ENCODE measurements around the gene MPI. TPM values are rescaled to one million over a fixed set of nuclear protein-coding genes. Genes with fewer than 3 reads are reported as not detected.
A peak's percentile ranks its signal among the peaks of the same experiment; 100 is the strongest.

Gene MPI
- total and polyA plus RNA-seq, 4 donors: 21.3 to 31.1 (median 26.2) TPM

DNA sequence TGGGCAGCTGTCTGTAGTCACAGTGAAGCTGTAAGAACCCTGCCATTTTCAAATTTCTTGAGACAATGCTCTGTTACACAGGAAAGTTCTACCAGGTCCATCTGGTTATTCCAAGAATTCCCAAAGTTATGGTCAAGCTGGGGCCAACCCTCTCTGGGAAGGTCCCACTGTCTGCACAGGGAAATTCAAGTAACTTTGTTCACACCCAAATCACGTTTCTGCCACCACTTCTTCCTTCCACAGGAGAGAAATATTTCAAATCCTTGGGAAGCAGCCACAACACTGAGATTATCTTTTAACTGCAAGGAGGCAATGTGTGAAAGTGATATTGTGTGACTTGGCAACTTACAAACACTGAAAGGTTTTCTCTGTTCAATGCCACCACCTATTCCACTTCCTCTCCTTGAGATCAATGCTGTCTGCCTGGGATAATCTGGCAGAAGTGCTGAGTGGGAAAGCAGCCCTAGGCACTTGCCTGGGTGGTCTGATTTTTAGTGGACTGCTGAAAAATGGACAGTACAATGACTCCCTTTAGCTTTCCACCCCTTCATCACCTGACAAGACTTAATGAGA is 22.3 kb upstream of the MPI start:
- Histone ChIP-seq H3K27ac (ENCODE audit: low read depth in 1 of 2, low read length in 2 of 2) (no peak overlapping the region), H3K4me3 (ENCODE audit: low read length in 2 of 2) (no peak overlapping the region), H3K27me3 (ENCODE audit: control insufficient read depth in 1 of 2, insufficient read depth in 2 of 2, low read length in 1 of 2) (no peaks in the 10 kb centered on the region), H3K9me3 (ENCODE audit: control insufficient read depth, low read length) (no peaks in the 10 kb centered on the region), H3K36me3 (ENCODE audit: control insufficient read depth in 1 of 2, insufficient read depth in 2 of 2, low read length in 1 of 2) (no peaks in the 10 kb centered on the region), H3K4me1 (ENCODE audit: control insufficient read depth in 1 of 2, insufficient read depth in 2 of 2, low read length in 2 of 2) (peaks cover 0 to 2% of the 10 kb centered on the region in 2 donors)
- no peak for ATAC-seq (ENCODE audit: low FRiP score)
- 33 to 45% methylated on average over 1 of the region's 1 CpG for WGBS, 2 donors
- intact Hi-C loops (cut with DNase I): no loop called here
- no peak for DNase-seq

DNA sequence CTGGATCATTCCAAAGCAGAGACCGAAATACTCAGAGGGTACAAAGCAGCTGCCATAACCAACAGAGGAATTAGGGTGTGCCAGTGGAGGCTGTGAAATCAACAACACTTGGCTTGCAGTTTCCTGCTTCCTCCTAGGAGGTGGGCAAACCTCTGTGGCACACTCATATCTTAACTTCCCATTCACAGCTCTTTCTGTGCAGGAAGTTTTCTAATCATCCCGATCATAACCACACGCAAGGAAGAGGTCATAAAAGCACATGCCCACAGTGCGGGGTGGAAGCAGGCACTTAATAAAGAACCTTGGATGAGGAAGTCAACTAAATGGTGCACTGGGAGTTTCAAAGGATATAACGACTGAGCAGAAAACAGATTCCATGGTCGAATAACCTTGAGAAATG is 21.8 kb upstream of the MPI start:
- H3K36me3 ChIP-seq (ENCODE audit: control insufficient read depth in 1 of 2, insufficient read depth in 2 of 2, low read length in 1 of 2): no peaks in the 10 kb centered on the region
- H3K27ac ChIP-seq (ENCODE audit: low read depth in 1 of 2, low read length in 2 of 2): no peak overlapping the region
- 82 to 84% methylated on average over 6 of the region's 6 CpGs for WGBS, 2 donors
- no peaks in the 10 kb centered on the region for H3K9me3 ChIP-seq (ENCODE audit: control insufficient read depth, low read length)
- peaks cover 0 to 2% of the 10 kb centered on the region in 2 donors for H3K4me1 ChIP-seq (ENCODE audit: control insufficient read depth in 1 of 2, insufficient read depth in 2 of 2, low read length in 2 of 2)
- H3K27me3 ChIP-seq (ENCODE audit: control insufficient read depth in 1 of 2, insufficient read depth in 2 of 2, low read length in 1 of 2): no peaks in the 10 kb centered on the region
- no peak overlapping the region for H3K4me3 ChIP-seq (ENCODE audit: low read length in 2 of 2)
- intact Hi-C loops (cut with DNase I): no loop called here
- DNase-seq (no peak), ATAC-seq (ENCODE audit: low FRiP score) (no peak)

DNA sequence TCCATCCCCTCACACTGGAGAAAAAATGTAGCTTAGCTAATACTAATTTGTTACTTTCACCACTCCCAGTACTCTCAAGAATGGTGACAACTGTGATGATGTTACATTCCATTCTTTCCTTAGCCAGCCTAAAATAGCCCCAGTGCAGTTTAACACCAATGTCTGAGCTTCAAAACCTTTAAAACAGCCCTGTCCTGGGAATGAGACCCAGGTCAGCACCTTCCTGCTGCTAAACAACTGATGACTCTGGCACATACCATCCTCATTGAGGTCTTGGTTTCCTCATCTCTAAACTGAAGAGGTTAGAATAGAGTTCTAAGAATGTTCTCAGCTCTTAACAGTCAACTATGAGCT is 20.5 kb upstream of the MPI start:
- DNase-seq: no peak
- Histone ChIP-seq H3K9me3 (ENCODE audit: control insufficient read depth, low read length) (no peaks in the 10 kb centered on the region), H3K36me3 (ENCODE audit: control insufficient read depth in 1 of 2, insufficient read depth in 2 of 2, low read length in 1 of 2) (no peaks in the 10 kb centered on the region), H3K27me3 (ENCODE audit: control insufficient read depth in 1 of 2, insufficient read depth in 2 of 2, low read length in 1 of 2) (no peaks in the 10 kb centered on the region), H3K4me3 (ENCODE audit: low read length in 2 of 2) (no peak overlapping the region), H3K27ac (ENCODE audit: low read depth in 1 of 2, low read length in 2 of 2) (peak overlapping the region in 1 of 2 donors; percentile 20), H3K4me1 (ENCODE audit: control insufficient read depth in 1 of 2, insufficient read depth in 2 of 2, low read length in 2 of 2) (peaks cover 0 to 2% of the 10 kb centered on the region in 2 donors)
- ATAC-seq (ENCODE audit: low FRiP score): no peak
- intact Hi-C loops (cut with DNase I): no loop called here

DNA sequence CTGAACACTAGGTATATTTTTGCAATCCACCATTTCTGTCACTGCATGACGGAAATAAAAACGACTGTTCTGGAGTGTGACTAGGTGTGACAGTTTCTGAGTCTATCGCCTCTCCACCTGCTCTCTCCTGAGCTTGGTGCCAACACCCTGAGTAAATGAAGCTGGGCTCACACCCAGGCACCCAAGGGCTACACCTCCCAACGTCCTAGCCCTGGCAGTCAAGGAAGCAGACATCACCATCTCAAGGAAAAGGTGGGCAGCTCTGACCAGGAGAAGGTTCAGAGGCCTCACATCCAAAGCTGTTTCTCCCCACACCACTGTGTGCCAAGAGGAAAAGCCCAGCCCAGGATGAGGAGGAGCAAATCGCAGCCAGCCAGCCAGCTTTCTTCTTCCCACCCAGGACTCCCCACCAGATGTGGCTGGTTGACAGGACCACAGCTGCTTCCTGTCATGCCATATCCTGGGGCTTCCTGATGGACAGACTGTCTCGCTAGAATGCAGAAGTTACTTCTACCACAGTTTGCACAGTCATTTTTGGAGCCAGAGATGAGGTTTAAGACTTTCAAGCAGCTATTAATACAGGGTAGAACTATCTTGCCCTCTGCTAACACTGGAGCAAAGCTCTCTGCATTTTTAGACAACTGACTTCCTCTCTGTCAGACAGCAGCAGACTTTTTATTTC is 20.0 kb upstream of the MPI start:
- Histone ChIP-seq H3K36me3 (ENCODE audit: control insufficient read depth in 1 of 2, insufficient read depth in 2 of 2, low read length in 1 of 2) (no peaks in the 10 kb centered on the region), H3K4me3 (ENCODE audit: low read length in 2 of 2) (no peak overlapping the region), H3K27me3 (ENCODE audit: control insufficient read depth in 1 of 2, insufficient read depth in 2 of 2, low read length in 1 of 2) (no peaks in the 10 kb centered on the region), H3K9me3 (ENCODE audit: control insufficient read depth, low read length) (no peaks in the 10 kb centered on the region), H3K27ac (ENCODE audit: low read depth in 1 of 2, low read length in 2 of 2) (peak overlapping the region in 1 of 2 donors; percentile 77), H3K4me1 (ENCODE audit: control insufficient read depth in 1 of 2, insufficient read depth in 2 of 2, low read length in 2 of 2) (peaks cover 0 to 2% of the 10 kb centered on the region in 2 donors)
- intact Hi-C loops (cut with DNase I): loop anchor here in 1 of 2 donors (5.0 kb wide), 1 partner anchor 37 kb away; the partner anchor contains the start of gene FAM219B
- no peak for ATAC-seq (ENCODE audit: low FRiP score)
- DNase-seq: peak in 1 of 2 donors; percentile 87
- 21 to 26% methylated on average over 6 of the region's 6 CpGs for WGBS, 2 donors

DNA sequence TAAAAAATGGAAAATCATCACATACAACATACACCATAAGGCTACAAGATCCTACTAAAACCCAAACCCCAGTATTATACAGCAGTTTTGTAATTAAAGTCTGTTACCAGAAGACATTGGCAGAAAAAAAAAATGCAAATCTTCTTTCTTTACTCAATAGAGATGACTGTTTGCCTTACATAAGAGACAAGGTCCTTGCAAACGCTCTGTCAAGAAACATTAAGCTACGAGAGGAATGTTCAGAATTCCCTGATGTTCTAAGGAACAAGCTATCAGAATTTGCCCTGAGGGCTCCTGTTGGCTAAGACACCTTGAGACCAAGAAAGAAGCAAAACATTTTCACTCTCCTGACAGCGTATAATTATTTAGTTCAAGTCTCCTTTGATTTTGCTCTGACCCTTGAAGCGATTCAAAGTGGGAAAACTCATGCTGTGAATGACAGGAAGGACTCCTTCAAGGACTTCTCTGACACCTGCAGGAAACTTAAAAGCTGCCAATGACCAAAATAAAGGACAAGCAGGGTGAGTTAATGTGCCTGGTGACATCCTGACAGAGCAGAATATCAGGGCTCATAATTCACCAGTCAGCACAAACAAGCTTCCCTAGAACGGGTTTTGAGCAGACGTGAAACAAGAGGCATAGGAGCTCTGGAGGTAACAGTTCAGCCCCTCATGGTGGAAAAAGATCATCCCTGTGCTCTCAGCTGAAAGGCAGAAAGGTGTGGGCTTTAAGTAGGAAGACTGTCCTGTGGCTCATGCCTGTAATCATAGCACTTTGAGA is 19.2 kb upstream of the MPI start:
- H3K4me1 ChIP-seq (ENCODE audit: control insufficient read depth in 1 of 2, insufficient read depth in 2 of 2, low read length in 2 of 2): peaks cover 0 to 2% of the 10 kb centered on the region in 2 donors
- ATAC-seq (ENCODE audit: low FRiP score) (no peak), DNase-seq (no peak)
- H3K27ac ChIP-seq (ENCODE audit: low read depth in 1 of 2, low read length in 2 of 2): no peak overlapping the region
- no peak overlapping the region for H3K4me3 ChIP-seq (ENCODE audit: low read length in 2 of 2)
- WGBS, 2 donors: 41 to 47% methylated on average over 6 of the region's 6 CpGs
- no peaks in the 10 kb centered on the region for H3K27me3 ChIP-seq (ENCODE audit: control insufficient read depth in 1 of 2, insufficient read depth in 2 of 2, low read length in 1 of 2)
- H3K9me3 ChIP-seq (ENCODE audit: control insufficient read depth, low read length): no peaks in the 10 kb centered on the region
- intact Hi-C loops (cut with DNase I): loop anchor here in 1 of 2 donors (5.0 kb wide), 1 partner anchor 37 kb away; the partner anchor contains the start of gene FAM219B
- no peaks in the 10 kb centered on the region for H3K36me3 ChIP-seq (ENCODE audit: control insufficient read depth in 1 of 2, insufficient read depth in 2 of 2, low read length in 1 of 2)

DNA sequence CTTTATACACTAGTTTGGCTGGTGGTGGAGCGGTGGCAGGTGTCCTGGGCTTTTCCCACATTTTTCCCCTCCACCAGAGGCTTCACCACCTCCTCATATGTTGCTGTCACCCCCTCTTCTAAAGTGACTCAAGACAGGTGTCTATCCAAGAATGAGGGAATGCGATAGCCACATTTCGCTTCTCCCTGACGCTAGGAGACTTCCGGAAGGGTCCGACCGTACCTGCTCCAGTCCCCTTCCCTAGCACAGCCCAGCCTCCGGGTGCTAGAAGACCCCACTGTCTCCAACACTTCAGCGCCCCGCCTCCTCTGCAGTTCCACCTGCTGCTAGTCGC is 17.2 kb upstream of the MPI start:
- H3K36me3 ChIP-seq (ENCODE audit: control insufficient read depth in 1 of 2, insufficient read depth in 2 of 2, low read length in 1 of 2): no peaks in the 10 kb centered on the region
- DNase-seq (no peak), ATAC-seq (ENCODE audit: low FRiP score) (no peak)
- intact Hi-C loops (cut with DNase I): loop anchor here in 1 of 2 donors (5.0 kb wide), 1 partner anchor 35 kb away; the partner anchor contains the start of gene FAM219B
- peaks cover 0 to 2% of the 10 kb centered on the region in 2 donors for H3K4me1 ChIP-seq (ENCODE audit: control insufficient read depth in 1 of 2, insufficient read depth in 2 of 2, low read length in 2 of 2)
- peak overlapping the region; percentile 70 to 76 for H3K4me3 ChIP-seq (ENCODE audit: low read length in 2 of 2)
- WGBS, 2 donors: 0 to 1% methylated on average over 11 of the region's 11 CpGs
- H3K27ac ChIP-seq (ENCODE audit: low read depth in 1 of 2, low read length in 2 of 2): peak overlapping the region in 1 of 2 donors; percentile 60
- no peaks in the 10 kb centered on the region for H3K9me3 ChIP-seq (ENCODE audit: control insufficient read depth, low read length)
- no peaks in the 10 kb centered on the region for H3K27me3 ChIP-seq (ENCODE audit: control insufficient read depth in 1 of 2, insufficient read depth in 2 of 2, low read length in 1 of 2)

DNA sequence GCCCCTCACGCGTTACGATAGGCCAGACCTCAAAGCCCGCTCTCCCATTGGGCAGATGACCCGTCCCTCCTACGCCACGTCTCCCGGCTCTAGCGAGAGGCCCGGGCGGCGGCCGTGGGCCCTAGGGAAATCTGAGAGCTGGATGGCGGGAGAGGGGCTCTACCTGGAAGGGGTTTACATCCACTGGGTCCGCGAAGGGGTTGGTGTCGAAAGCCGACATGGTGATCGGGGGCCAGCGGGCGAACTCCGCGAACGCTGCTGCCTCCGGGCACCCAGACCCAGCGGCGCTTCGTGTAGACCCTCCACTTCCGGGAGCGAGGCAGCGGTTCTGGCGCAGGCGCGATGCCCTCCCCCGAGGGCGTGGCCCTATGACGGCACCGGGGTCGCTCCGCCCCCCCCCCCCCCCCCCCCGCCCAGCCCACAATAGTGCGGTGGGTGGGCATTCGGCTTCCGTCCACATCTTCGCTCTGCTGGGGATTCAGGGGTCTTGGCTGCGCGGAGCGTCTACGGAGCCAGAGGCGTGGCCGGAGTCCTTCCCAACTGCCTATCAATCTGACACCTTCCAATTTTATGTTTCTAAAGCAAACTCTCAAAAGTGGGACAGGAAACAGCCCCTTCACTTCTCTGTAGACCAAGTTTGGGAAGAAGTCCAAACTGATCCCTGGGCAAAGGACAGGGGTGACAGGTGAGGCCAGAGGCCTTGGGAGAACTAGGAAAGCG is 16.6 kb upstream of the MPI start, which contains the start of gene SCAMP2:
SCAMP2 (minus strand) TSS at position 330 of the 720 bp plus-strand sequence; CDS start at position 220, 110 bp downstream.
- ATAC-seq (ENCODE audit: low FRiP score) (peak; percentile 97), DNase-seq (peak; percentile 96 to 98)
- Histone ChIP-seq H3K36me3 (ENCODE audit: control insufficient read depth in 1 of 2, insufficient read depth in 2 of 2, low read length in 1 of 2) (no peaks in the 10 kb centered on the region), H3K27me3 (ENCODE audit: control insufficient read depth in 1 of 2, insufficient read depth in 2 of 2, low read length in 1 of 2) (no peaks in the 10 kb centered on the region), H3K4me1 (ENCODE audit: control insufficient read depth in 1 of 2, insufficient read depth in 2 of 2, low read length in 2 of 2) (peaks cover 0 to 2% of the 10 kb centered on the region in 2 donors), H3K9me3 (ENCODE audit: control insufficient read depth, low read length) (no peaks in the 10 kb centered on the region), H3K4me3 (ENCODE audit: low read length in 2 of 2) (peak within 1 kb of the TSS; percentile 70 to 76), H3K27ac (ENCODE audit: low read depth in 1 of 2, low read length in 2 of 2) (peak within 1 kb of the TSS in 1 of 2 donors; percentile 60)
- intact Hi-C loops (cut with DNase I): loop anchor here in 1 of 2 donors (5.0 kb wide), 1 partner anchor 34 kb away; the partner anchor contains the start of gene FAM219B
- WGBS, 2 donors: 0 to 1% methylated on average over 28 to 52 of the region's 52 CpGs

DNA sequence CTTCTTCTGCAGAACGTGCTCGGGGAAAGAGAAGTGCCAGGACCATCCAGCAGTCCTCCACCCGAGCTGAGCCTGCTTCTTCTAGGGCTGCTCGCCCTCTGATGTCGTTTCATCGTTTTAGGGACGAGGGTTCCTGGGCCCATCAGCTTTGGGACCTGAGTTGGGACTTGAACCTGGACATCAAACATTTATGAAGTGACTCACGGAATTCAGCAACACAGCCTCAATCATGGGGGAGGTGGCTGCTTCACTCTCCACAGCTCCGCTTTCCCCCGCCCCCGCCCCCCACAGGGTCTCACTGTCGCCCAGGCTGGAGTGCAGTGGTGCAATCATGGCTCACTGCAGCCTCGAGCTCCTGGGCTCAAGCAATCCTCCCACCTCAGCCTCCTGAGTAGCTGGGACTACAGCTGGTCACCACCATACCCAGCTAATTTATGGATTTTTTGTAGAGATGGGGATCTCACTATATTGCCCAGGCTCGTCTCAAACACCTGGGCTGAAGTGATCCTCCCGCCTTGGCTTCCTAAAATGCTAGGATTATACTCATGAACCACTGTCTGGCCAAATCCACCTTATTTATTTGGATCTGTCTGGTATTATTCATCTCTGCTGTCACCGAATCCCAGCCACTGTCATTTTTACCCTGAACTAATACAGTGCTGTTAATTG is 16.0 kb upstream of the MPI start:
- peak; percentile 30 for ATAC-seq (ENCODE audit: low FRiP score)
- WGBS, 2 donors: 23 to 27% methylated on average over 16 of the region's 16 CpGs
- intact Hi-C loops (cut with DNase I): loop anchor here in 1 of 2 donors (5.0 kb wide), 1 partner anchor 33 kb away; the partner anchor contains the start of gene FAM219B

More for the DNA sequence above, 16.0 kb upstream of the MPI start:
- Histone ChIP-seq H3K4me3 (ENCODE audit: low read length in 2 of 2) (peak overlapping the region in 1 of 2 donors; percentile 21), H3K27me3 (ENCODE audit: control insufficient read depth in 1 of 2, insufficient read depth in 2 of 2, low read length in 1 of 2) (no peaks in the 10 kb centered on the region), H3K4me1 (ENCODE audit: control insufficient read depth in 1 of 2, insufficient read depth in 2 of 2, low read length in 2 of 2) (peaks cover 0 to 2% of the 10 kb centered on the region in 2 donors), H3K36me3 (ENCODE audit: control insufficient read depth in 1 of 2, insufficient read depth in 2 of 2, low read length in 1 of 2) (no peaks in the 10 kb centered on the region), H3K27ac (ENCODE audit: low read depth in 1 of 2, low read length in 2 of 2) (no peak overlapping the region), H3K9me3 (ENCODE audit: control insufficient read depth, low read length) (no peaks in the 10 kb centered on the region)
- no peak for DNase-seq
